ENCODE data around the gene KRI1.
A peak's percentile ranks its signal among the peaks of the same experiment; 100 is the strongest.
"Not testable (repeated sequence)": the region's sequence is repeated elsewhere in the genome, so short reads cannot be mapped to it uniquely, and the experiment has no call there.

KRI1 gene

GRCh38 chr19:10577951-10578350, 12.1 kb upstream of the KRI1 start:
- in situ Hi-C loops (cut with MboI; ENCODE audit: low sequenced_read_pairs, unreplicated experiment): no loop called here
- no peak for TF ChIP-seq CTCF (IDR thresholded peaks at IDR 0.05; ENCODE audit: borderline replicate concordance, control extremely low read depth, extremely low read depth, insufficient read depth, missing control alignments)
- DNase-seq (ENCODE audit: low spot score): no peak

GRCh38 chr19:10575011-10575716, 9.4 kb upstream of the KRI1 start:
- no peak for DNase-seq (ENCODE audit: low spot score)
- in situ Hi-C loops (cut with MboI; ENCODE audit: low sequenced_read_pairs, unreplicated experiment): no loop called here
- no peak for TF ChIP-seq CTCF (IDR thresholded peaks at IDR 0.05; ENCODE audit: borderline replicate concordance, control extremely low read depth, extremely low read depth, insufficient read depth, missing control alignments)

DNA sequence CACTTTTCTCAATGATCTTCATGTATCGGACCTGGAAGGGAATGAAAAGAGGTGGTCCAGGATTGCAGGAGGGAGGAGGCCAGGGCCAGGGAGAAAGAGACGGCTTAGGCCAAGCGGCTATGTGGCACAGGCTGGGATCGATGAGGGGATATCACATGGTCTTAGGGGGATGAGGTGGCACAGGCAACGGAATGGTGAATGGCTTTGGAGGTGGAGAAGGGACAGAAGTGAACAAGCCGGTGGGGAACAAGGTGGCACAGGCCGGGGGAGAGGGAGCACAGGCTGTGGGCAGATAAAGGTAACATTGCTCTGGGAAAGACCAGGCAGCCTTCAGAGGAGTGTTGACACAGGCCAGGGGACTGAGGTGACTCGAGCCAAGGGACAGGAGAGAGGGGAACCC, 8.7 kb upstream of the KRI1 start:
- in situ Hi-C loops (cut with MboI; ENCODE audit: low sequenced_read_pairs, unreplicated experiment): no loop called here
- DNase-seq (ENCODE audit: low spot score): no peak
- TF ChIP-seq CTCF (IDR thresholded peaks at IDR 0.05; ENCODE audit: borderline replicate concordance, control extremely low read depth, extremely low read depth, insufficient read depth, missing control alignments): no peak

DNA sequence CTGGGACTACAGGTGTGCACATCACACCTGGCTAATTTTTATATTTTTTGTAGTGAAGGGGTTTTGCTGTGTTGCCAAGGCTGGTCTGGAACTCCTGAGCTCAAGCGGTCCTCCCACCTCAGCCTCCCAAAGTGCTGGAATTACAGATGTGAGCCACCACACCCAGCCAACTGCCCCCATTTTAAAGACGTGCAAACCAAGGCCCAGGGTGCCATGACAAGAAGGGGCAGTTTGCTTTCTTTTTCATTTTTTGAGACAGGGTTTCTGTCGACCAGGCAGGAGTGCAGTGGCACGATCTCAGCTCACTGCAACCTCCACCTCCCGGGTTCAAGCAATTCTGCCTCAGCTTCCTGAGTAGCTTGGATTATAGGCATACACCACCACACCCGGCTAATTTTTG, 8.0 kb upstream of the KRI1 start:
- in situ Hi-C loops (cut with MboI; ENCODE audit: low sequenced_read_pairs, unreplicated experiment); DNase-seq (ENCODE audit: low spot score): not testable (repeated sequence)

- TF ChIP-seq CTCF (IDR thresholded peaks at IDR 0.05; ENCODE audit: borderline replicate concordance, control extremely low read depth, extremely low read depth, insufficient read depth, missing control alignments): no peak
Observed at GRCh38 chr19:10568826-10569651, 3.2 kb upstream of the KRI1 start, which contains the start of gene CDKN2D. TSS of gene CDKN2D (minus strand) at chr19:10568979. CDS start at chr19:10568653, 326 bp downstream.

GRCh38 chr19:10568062-10568825, 2.4 kb upstream of the KRI1 start:
- in situ Hi-C loops (cut with MboI; ENCODE audit: low sequenced_read_pairs, unreplicated experiment): no loop called here
- DNase-seq (ENCODE audit: low spot score): no peak
- no peak for TF ChIP-seq CTCF (IDR thresholded peaks at IDR 0.05; ENCODE audit: borderline replicate concordance, control extremely low read depth, extremely low read depth, insufficient read depth, missing control alignments)

More at GRCh38 chr19:10568826-10569651, 3.2 kb upstream of the KRI1 start, which contains the start of gene CDKN2D:
- peak; percentile 95 for DNase-seq (ENCODE audit: low spot score)
- in situ Hi-C loops (cut with MboI; ENCODE audit: low sequenced_read_pairs, unreplicated experiment): no loop called here
